CD14-positive monocyte (primary cell): ENCODE data around the gene MRE11. TPM values are rescaled to one million over a fixed set of nuclear protein-coding genes. Genes with fewer than 3 reads are reported as not detected.

Experiments used
- DNase-seq, 3 donors: peaks; one replicate each; pipeline ENCODE4 v3.0.0-alpha.2; 2011 to 2022
- H2AFZ ChIP-seq: 2 replicates; pipeline ENCODE4 v1.6.0; 2012; ENCODE audit warnings: mild to moderate bottlenecking, low read depth, low read length, inconsistent platforms; ENCODE audit not compliant: insufficient read depth, poor library complexity, severe bottlenecking
- H3K27ac ChIP-seq, 2 donors: 1 replicate in 1 of 2; 2 replicates in 1 of 2; pipeline ENCODE4 v1.5.1; 2012 to 2013; ENCODE audit warnings: low read length in 2 of 2, control low read depth in 1 of 2, inconsistent platforms in 1 of 2, low read depth in 1 of 2, mild to moderate bottlenecking in 1 of 2
- H3K27me3 ChIP-seq, 2 donors: one replicate each; pipeline versions ENCODE4 v1.6.0 to v1.6.1; 2011 to 2013; ENCODE audit warnings: low read length in 2 of 2; ENCODE audit not compliant: control insufficient read depth in 2 of 2, insufficient read depth in 2 of 2
- H3K36me3 ChIP-seq, 2 donors: replicated peaks in 1 of 2; 1 replicate in 1 of 2; 2 replicates in 1 of 2; pipeline versions ENCODE4 v1.5.1 to v1.6.1; 2012 to 2013; ENCODE audit warnings: low read length in 2 of 2, control low read depth in 1 of 2, inconsistent platforms in 1 of 2, mild to moderate bottlenecking in 1 of 2; ENCODE audit not compliant: insufficient read depth in 2 of 2, control insufficient read depth in 1 of 2
- H3K4me1 ChIP-seq, 2 donors: 1 replicate in 1 of 2; 2 replicates in 1 of 2; pipeline versions ENCODE4 v1.5.1 to v1.6.1; 2012 to 2013; ENCODE audit warnings: low read length in 2 of 2, control low read depth in 1 of 2, inconsistent platforms in 1 of 2, mild to moderate bottlenecking in 1 of 2, moderate library complexity in 1 of 2; ENCODE audit not compliant: insufficient read depth in 2 of 2, control insufficient read depth in 1 of 2
- H3K4me2 ChIP-seq: replicated peaks from 2 replicates; pipeline ENCODE3; 2012; ENCODE audit warnings: low read length, moderate library complexity, mild to moderate bottlenecking; ENCODE audit not compliant: poor library complexity, severe bottlenecking; ENCODE audit errors: extremely low read depth
- H3K4me3 ChIP-seq, 3 experiments: fragments of 200-600 bp in 1 of 3; sonication (generic) in 1 of 3; replicated peaks in 1 of 3; 1 replicate in 2 of 3; 2 replicates in 1 of 3; pipeline ENCODE4 v1.5.1; 2011 to 2013; ENCODE audit warnings: low read length in 3 of 3, mild to moderate bottlenecking in 3 of 3, control low read depth in 2 of 3, low read depth in 2 of 3, inconsistent platforms in 1 of 3, moderate library complexity in 1 of 3
- H3K79me2 ChIP-seq: 2 replicates; pipeline ENCODE4 v1.6.0; 2012; ENCODE audit warnings: mild to moderate bottlenecking, control low read depth, inconsistent platforms, low read length, moderate library complexity; ENCODE audit not compliant: insufficient read depth
- H3K9ac ChIP-seq: 2 replicates; pipeline ENCODE4 v1.6.0; 2017; ENCODE audit warnings: low read length, mild to moderate bottlenecking; ENCODE audit not compliant: insufficient read depth, poor library complexity, severe bottlenecking
- H3K9me3 ChIP-seq, 2 donors: replicated peaks in 1 of 2; 1 replicate in 1 of 2; 2 replicates in 1 of 2; pipeline versions ENCODE4 v1.5.1 to v1.6.1; 2012 to 2013; ENCODE audit warnings: low read length in 2 of 2, control low read depth in 1 of 2; ENCODE audit not compliant: control insufficient read depth in 1 of 2, insufficient read depth in 1 of 2
- H4K20me1 ChIP-seq: 2 replicates; pipeline ENCODE4 v1.6.0; 2012; ENCODE audit warnings: mild to moderate bottlenecking, low read length, control low read depth, moderate library complexity; ENCODE audit not compliant: insufficient read depth
- H3K27ac Mint-ChIP-seq, 7 donors: one replicate each; pipeline ENCODE4 v1.8.0; 2020; ENCODE audit warnings: mild to moderate bottlenecking in 7 of 7, mixed read lengths in 7 of 7, moderate library complexity in 6 of 7, inconsistent platforms in 2 of 7
- H3K27me3 Mint-ChIP-seq, 3 donors: one replicate each; pipeline ENCODE4 v1.8.0; 2021 to 2022; ENCODE audit warnings: low read depth in 3 of 3, mild to moderate bottlenecking in 3 of 3, mixed read lengths in 3 of 3, moderate library complexity in 3 of 3, inconsistent platforms in 1 of 3
- H3K36me3 Mint-ChIP-seq, 2 donors: one replicate each; pipeline ENCODE4 v1.8.0; 2020; ENCODE audit warnings: mixed read lengths in 2 of 2, inconsistent platforms in 1 of 2, mild to moderate bottlenecking in 1 of 2
- H3K4me1 Mint-ChIP-seq: one replicate; pipeline ENCODE4 v1.8.0; 2020; ENCODE audit warnings: mild to moderate bottlenecking, mixed read lengths
- H3K4me3 Mint-ChIP-seq, 2 donors: one replicate each; pipeline ENCODE4 v1.8.0; 2020; ENCODE audit warnings: mild to moderate bottlenecking in 2 of 2, mixed read lengths in 2 of 2, moderate library complexity in 1 of 2
- H3K9me3 Mint-ChIP-seq, 7 donors: one replicate each; pipeline ENCODE4 v1.8.0; 2020 to 2022; ENCODE audit warnings: mixed read lengths in 7 of 7, mild to moderate bottlenecking in 6 of 7, moderate library complexity in 6 of 7, inconsistent platforms in 2 of 7
- WGBS: methylation state at CpG from one replicate; pipeline ENCODE4 v1.1.5; 2013; ENCODE audit warnings: missing lambda C conversion rate; ENCODE audit not compliant: insufficient coverage; 5-methylcytosine and 5-hydroxymethylcytosine counted together
- intact Hi-C, 2 donors: fragments of 100-400 bp; cut with micrococcal nuclease; formaldehyde crosslinking; loops; one replicate each; pipeline versions ENCODE4 v1.15.0 to v1.15.1; 2023
- polyA plus RNA-seq, 3 donors: library from polyadenylated mRNA; depleted of rRNA in 1 of 3; unstranded in 2 of 3; stranded (reverse) in 1 of 3; fragments of 300-500 nt in 2 of 3; fragments of >200 nt in 1 of 3; fragmentation: Illumina TruSeq in 2 of 3; gene quantifications; 1 replicate in 2 of 3; 2 replicates in 1 of 3; pipeline ENCODE4 v1.2.3, GENCODE V29; 2012 to 2021
- TF ChIP-seq, protein P1 (sequence below): fragments of 200-600 bp; IDR thresholded peaks from one replicate; pipeline ENCODE4 v1.8.0; 2022; ENCODE audit warnings: antibody characterized with exemption, mild to moderate bottlenecking

The MRE11 gene
- polyA plus RNA-seq, 3 donors, result 7.8 to 12.1 (median 10.5) TPM

DNA sequence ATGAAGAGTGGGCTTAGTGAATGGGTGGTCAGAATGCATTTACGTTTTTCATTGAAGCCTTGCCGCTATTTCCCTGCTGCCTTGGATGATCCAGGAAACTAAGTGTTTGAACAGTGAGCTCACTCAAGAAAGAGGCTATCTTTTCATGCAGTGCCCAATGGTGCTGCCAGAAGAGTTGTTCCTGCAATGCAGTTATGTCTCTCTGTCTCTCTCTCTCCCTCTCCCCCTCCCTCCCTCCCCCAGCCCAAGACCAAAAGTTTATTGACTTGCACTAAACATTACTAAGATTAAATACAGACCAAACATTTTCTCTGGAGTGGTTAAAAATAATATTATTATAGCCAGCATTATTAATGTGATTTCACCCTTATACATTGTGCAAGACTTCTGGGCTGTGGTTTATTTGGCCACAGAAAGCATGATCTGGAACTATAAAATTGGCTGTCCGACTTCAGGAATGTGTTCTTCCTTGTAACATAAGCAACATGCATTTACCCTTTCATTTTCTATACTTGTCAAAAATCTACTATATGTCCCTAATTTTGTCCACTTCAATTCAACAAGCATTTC is 43.5 kb upstream of the MRE11 start:
- Histone ChIP-seq H3K27ac (no peak overlapping the region), H3K79me2 (peaks cover 58% of the 10 kb centered on the region), H3K4me3 (peak overlapping the region in 1 of 3 experiments; percentile 30), H3K9me3 (no peaks in the 10 kb centered on the region), H3K4me2 (peak overlapping the region; percentile 18), H4K20me1 (no peaks in the 10 kb centered on the region), H3K9ac (no peak overlapping the region), H2AFZ (no peak overlapping the region), H3K4me1 (peaks cover 33 to 38% of the 10 kb centered on the region in 2 donors), H3K36me3 (no peaks in the 10 kb centered on the region), H3K27me3 (no peaks in the 10 kb centered on the region)
- H3K4me3 Mint-ChIP-seq, result peak overlapping the region in 1 of 2 donors; percentile 63
- no CpG with 5 or more reads among the region's 3 CpGs for WGBS
- intact Hi-C loops, result no loop called here
- H3K27me3 Mint-ChIP-seq, result no peaks in the 10 kb centered on the region
- no peak for DNase-seq
- H3K4me1 Mint-ChIP-seq, result peaks cover 49% of the 10 kb centered on the region
- TF ChIP-seq, protein P1, sequence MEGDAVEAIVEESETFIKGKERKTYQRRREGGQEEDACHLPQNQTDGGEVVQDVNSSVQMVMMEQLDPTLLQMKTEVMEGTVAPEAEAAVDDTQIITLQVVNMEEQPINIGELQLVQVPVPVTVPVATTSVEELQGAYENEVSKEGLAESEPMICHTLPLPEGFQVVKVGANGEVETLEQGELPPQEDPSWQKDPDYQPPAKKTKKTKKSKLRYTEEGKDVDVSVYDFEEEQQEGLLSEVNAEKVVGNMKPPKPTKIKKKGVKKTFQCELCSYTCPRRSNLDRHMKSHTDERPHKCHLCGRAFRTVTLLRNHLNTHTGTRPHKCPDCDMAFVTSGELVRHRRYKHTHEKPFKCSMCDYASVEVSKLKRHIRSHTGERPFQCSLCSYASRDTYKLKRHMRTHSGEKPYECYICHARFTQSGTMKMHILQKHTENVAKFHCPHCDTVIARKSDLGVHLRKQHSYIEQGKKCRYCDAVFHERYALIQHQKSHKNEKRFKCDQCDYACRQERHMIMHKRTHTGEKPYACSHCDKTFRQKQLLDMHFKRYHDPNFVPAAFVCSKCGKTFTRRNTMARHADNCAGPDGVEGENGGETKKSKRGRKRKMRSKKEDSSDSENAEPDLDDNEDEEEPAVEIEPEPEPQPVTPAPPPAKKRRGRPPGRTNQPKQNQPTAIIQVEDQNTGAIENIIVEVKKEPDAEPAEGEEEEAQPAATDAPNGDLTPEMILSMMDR, result no peak
- H3K9me3 Mint-ChIP-seq, result no peaks in the 10 kb centered on the region
- no peaks in the 10 kb centered on the region for H3K36me3 Mint-ChIP-seq
- no peak overlapping the region for H3K27ac Mint-ChIP-seq

DNA sequence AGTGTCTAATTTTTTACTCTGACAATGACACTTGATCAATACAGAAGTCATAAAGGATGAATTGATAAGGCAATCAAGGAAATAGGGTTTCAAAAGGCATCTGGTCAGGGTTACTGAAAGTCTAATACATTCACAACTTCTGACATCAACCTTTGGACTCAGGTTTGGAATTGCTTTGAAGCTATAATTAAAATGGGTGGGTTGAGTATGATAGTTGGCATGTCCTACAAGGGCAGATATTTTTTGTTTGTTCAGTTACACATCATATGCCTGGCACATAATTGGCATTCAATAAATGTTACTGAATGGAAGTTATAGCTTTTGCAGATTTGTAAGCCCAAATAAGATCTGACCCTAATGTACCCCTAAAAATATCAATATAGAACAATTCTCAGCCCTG is 42.7 kb upstream of the MRE11 start:
- Histone ChIP-seq H3K27me3 (no peaks in the 10 kb centered on the region), H3K9me3 (no peaks in the 10 kb centered on the region), H3K79me2 (peaks cover 50% of the 10 kb centered on the region), H3K4me1 (peaks cover 33 to 38% of the 10 kb centered on the region in 2 donors), H3K27ac (no peak overlapping the region), H3K36me3 (no peaks in the 10 kb centered on the region), H3K9ac (no peak overlapping the region), H4K20me1 (no peaks in the 10 kb centered on the region), H3K4me3 (no peak overlapping the region), H3K4me2 (no peak overlapping the region), H2AFZ (no peak overlapping the region)
- no peak for DNase-seq
- TF ChIP-seq, protein P1, result no peak
- peaks cover 49% of the 10 kb centered on the region for H3K4me1 Mint-ChIP-seq
- H3K36me3 Mint-ChIP-seq, result no peaks in the 10 kb centered on the region
- H3K4me3 Mint-ChIP-seq, result no peak overlapping the region
- intact Hi-C loops, result no loop called here
- H3K9me3 Mint-ChIP-seq, result no peaks in the 10 kb centered on the region
- H3K27ac Mint-ChIP-seq, result no peak overlapping the region
- H3K27me3 Mint-ChIP-seq, result no peaks in the 10 kb centered on the region
